HG03558 (cell line): ENCODE measurements around the gene ATP9B.
A peak's percentile ranks its signal among the peaks of the same experiment; 100 is the strongest.

ENCODE experiments used
- ATAC-seq: cut with Tn5 transposase; IDR thresholded peaks from one replicate; pipeline ENCODE4 v1.9.1; 2021; ENCODE audit warnings: moderate number of reproducible peaks; ENCODE audit not compliant: unreplicated experiment; ENCODE audit errors: extremely low read depth

Gene ATP9B

GRCh38 chr18:79402209-79402576, 333.0 kb downstream of the ATP9B start:
- no peak for ATAC-seq

- no peak for ATAC-seq
These were observed 334.0 kb downstream of the ATP9B start for GRCh38 chr18:79402977-79403722.

- ATAC-seq = no peak
These were observed 334.8 kb downstream of the ATP9B start for GRCh38 chr18:79403723-79404566.

- no peak for ATAC-seq
These were observed 335.3 kb downstream of the ATP9B start for GRCh38 chr18:79404567-79404910.

DNA sequence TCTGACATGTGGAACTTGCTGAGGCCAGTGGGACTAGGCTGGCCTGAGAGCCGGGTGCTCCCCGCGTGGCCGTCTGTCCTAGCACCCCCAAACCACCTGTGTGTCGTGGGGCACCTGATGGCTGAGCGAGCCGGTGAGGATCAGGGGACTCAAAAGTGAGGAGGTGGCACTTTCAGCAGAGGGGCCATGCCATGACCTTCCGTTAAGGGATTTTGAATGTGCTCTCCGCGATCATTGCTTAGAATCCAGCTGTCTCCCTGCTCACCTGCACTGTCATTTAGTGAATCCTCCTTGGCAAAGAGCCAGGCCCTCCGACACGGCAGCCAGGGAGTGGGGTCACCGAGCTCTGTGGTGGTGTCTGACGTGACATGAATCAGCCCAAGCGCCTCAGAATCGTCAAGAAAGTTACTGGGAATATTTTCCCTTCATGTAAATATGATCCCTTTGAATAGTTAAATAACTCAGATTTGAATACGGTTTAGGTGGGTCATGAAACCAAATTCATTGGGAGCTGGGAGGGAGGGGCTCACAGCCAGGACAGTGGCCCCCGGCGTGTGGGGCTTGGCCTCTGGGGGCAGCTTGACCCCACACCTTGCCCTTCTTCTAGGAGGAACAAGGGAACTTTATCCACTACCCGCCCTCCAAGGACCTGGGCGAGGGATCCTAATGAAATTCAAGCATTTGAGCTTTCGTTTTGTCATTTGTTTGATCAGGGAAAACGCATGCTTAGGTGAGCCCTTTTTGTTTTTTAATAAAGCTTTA, 336.0 kb downstream of the ATP9B start:
- no peak for ATAC-seq

DNA sequence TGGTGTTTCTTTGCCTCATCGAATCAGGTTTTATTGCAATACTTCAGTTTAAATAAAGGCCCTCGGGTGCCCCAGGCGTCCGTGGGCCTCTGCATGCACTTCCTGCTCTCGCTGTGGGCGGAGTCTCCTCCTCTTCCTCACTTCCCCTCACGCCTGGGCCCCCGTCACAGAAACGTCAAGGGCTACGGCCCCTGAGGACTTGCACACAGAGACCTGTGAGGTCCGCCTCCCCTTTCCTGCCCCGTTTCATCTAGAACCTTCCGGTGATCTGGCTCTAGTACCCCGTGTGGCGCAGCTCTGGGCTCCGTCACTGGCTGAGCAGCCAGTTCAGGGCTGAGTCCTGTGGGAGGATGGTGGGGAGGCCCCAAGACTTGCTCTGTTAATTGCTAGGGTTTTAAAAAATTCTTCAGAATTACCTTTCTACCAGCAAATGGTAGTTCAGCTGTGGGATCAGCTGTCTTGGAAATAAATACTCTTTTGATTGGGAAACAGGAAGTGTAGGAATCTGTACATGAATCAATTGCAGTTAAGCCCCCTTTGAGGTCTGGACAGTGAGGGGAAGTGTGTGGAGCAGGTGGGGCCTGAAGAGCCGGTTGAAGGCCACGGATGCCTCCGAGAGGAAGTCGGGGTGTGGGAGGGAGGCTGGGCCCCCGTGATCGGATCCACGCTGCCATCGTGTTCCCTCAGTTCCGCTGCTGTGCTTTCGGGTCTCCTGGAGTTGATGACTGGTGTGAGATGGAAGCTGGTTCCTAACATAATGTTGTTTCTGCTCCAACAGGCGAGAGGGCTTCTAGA, 336.8 kb downstream of the ATP9B start:
- ATAC-seq = peak; percentile 40

DNA sequence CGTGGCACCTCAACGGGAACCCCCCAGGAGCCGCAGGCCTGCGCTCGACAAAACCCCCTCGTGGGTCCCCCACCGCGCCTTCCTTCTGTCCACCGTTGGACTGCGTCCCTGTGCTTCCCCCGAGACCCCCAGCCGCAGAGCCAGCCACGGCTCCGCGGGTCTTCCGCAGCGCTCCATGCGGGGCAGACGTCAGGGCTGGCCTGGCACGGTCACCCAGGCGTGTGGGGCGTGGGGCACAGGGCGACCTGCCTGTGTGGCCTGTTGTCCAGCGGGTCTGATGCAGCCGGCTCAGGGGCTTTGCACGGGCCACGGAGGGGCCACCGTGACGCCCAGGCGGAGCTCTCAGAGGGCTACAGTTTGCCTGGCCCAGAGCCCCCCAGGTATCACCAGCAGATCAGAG, 337.5 kb downstream of the ATP9B start:
- ATAC-seq = no peak

- ATAC-seq = no peak
These were observed 340.1 kb downstream of the ATP9B start for GRCh38 chr18:79409313-79409712.

GRCh38 chr18:79410171-79410641, 341.0 kb downstream of the ATP9B start:
- no peak for ATAC-seq

DNA sequence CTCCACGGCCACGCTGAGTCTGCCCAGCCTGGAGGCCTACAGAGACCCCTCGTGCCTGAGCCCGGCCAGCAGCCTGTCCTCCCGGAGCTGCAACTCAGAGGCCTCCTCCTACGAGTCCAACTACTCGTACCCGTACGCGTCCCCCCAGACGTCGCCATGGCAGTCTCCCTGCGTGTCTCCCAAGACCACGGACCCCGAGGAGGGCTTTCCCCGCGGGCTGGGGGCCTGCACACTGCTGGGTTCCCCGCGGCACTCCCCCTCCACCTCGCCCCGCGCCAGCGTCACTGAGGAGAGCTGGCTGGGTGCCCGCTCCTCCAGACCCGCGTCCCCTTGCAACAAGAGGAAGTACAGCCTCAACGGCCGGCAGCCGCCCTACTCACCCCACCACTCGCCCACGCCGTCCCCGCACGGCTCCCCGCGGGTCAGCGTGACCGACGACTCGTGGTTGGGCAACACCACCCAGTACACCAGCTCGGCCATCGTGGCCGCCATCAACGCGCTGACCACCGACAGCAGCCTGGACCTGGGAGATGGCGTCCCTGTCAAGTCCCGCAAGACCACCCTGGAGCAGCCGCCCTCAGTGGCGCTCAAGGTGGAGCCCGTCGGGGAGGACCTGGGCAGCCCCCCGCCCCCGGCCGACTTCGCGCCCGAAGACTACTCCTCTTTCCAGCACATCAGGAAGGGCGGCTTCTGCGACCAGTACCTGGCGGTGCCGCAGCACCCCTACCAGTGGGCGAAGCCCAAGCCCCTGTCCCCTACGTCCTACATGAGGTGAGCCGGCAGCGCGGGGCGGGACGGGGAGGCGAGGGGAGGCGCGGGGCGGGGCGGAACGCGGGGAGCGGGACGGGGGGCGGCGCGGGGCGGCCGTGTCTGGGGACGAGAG, 341.8 kb downstream of the ATP9B start:
- no peak for ATAC-seq

GRCh38 chr18:79411614-79412526, 342.7 kb downstream of the ATP9B start:
- ATAC-seq = no peak

GRCh38 chr18:79413025-79413424, 343.8 kb downstream of the ATP9B start:
- no peak for ATAC-seq

- no peak for ATAC-seq
These were observed 344.2 kb downstream of the ATP9B start for GRCh38 chr18:79413426-79413825.

DNA sequence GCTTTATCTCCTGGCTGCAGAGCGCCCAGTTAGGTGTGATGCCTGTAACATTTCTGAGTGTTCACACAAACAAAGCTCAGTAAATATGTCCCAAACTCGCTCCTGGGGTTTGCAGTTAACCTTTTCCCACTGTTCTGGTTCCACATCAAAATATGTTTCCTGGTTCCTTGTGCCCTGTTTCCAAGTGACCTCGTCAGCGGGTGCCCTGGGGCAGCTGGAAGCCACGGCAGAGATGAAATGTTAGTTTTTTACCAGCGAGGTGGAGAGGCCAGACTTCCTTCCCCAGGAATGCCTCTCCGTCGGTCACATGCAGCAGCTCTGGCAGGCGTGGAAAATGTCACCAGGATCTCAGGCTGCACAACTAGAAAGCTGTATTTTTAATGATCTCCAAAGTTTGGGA, 344.7 kb downstream of the ATP9B start:
- no peak for ATAC-seq

DNA sequence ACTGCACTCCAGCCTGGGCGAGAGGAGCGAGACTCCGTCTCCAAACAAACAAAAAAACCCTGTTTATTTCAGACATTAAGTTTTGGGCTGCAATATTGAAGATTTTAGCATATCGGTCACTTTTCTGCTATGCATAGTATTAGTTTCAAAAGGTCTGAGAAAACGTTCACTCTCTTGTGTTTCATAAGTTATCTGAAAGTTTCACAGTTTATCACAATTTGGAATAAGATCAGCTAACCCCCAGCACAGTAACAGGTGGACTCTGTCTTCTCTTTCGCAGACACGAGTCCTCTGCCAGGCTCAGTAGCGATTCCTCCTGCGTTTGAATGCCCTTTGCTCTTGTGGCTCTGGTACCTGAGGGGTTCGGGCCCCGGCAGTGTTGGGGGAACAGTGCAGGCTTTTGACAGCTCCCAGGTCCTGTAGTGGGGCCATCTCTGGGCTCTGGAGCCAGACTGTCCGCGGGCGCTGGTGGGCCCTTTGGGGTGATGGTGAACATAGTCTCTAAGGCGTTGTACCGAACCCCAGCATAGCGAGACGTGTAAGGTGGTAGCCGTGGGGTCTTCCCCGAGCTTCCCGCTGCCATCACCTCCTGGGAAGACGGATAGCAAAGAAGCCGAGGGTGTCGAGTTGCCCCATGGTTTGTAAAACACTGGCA, 347.0 kb downstream of the ATP9B start:
- no peak for ATAC-seq

- no peak for ATAC-seq
These were observed 347.5 kb downstream of the ATP9B start for GRCh38 chr18:79416677-79417052.

- ATAC-seq = no peak
These were observed 349.0 kb downstream of the ATP9B start for GRCh38 chr18:79418236-79418635.

DNA sequence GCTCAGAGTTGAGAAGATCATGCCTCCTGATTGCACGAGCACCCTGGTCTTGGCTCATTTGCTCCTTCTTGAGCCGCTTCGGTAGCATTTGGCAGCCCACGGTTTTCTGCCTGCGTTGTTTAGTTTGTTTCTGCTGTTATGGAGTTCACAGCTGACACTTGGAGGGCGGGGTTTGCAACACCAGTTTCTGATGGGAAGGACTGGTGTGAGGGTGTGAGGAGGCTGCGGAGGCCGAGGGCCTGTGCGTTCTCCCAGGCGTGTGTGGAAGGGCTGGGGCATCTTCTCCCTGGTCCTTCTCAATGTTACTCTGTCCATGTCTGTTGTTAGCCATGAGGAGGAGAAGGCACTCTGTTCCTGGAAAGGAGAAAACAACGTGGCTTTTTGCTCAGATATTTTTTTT, 349.4 kb downstream of the ATP9B start:
- no peak for ATAC-seq
